ENCODE results near the gene ARHGAP24.
A peak's percentile ranks its signal among the peaks of the same experiment; 100 is the strongest.
"Not testable (repeated sequence)": the region's sequence is repeated elsewhere in the genome, so short reads cannot be mapped to it uniquely, and the experiment has no call there.

The ARHGAP24 gene

GRCh38 chr4:85815796-85816459 is 341.0 kb downstream of the ARHGAP24 start:
- DNase-seq (ENCODE audit: low spot score): no peak

GRCh38 chr4:85818700-85819099 is 343.8 kb downstream of the ARHGAP24 start:
- DNase-seq (ENCODE audit: low spot score): no peak

- DNase-seq (ENCODE audit: low spot score): not testable (repeated sequence)
Measured at GRCh38 chr4:85820101-85820500, 345.2 kb downstream of the ARHGAP24 start.

GRCh38 chr4:85821688-85822455 is 346.9 kb downstream of the ARHGAP24 start:
- no peak for DNase-seq (ENCODE audit: low spot score)

GRCh38 chr4:85823295-85823694 is 348.3 kb downstream of the ARHGAP24 start:
- DNase-seq (ENCODE audit: low spot score): no peak

GRCh38 chr4:85824166-85824945 is 349.4 kb downstream of the ARHGAP24 start:
- no peak for DNase-seq (ENCODE audit: low spot score)

GRCh38 chr4:85826060-85826678 is 351.2 kb downstream of the ARHGAP24 start:
- peak; percentile 45 for DNase-seq (ENCODE audit: low spot score)

GRCh38 chr4:85828027-85828890 is 353.3 kb downstream of the ARHGAP24 start:
- DNase-seq (ENCODE audit: low spot score): no peak

GRCh38 chr4:85829276-85830051 is 354.5 kb downstream of the ARHGAP24 start:
- no peak for DNase-seq (ENCODE audit: low spot score)

- DNase-seq (ENCODE audit: low spot score): no peak
Measured at GRCh38 chr4:85831647-85832046, 356.7 kb downstream of the ARHGAP24 start.

- DNase-seq (ENCODE audit: low spot score): no peak
Measured at GRCh38 chr4:85833302-85833701, 358.4 kb downstream of the ARHGAP24 start.

GRCh38 chr4:85834934-85835333 is 360.0 kb downstream of the ARHGAP24 start:
- no peak for DNase-seq (ENCODE audit: low spot score)

- DNase-seq (ENCODE audit: low spot score): no peak
Measured at GRCh38 chr4:85836588-85837438, 361.9 kb downstream of the ARHGAP24 start.

- DNase-seq (ENCODE audit: low spot score): no peak
Measured at GRCh38 chr4:85837439-85837733, 362.4 kb downstream of the ARHGAP24 start.

GRCh38 chr4:85839981-85840451 is 365.1 kb downstream of the ARHGAP24 start:
- not testable (repeated sequence) for DNase-seq (ENCODE audit: low spot score)

GRCh38 chr4:85842540-85842939 is 367.6 kb downstream of the ARHGAP24 start:
- peak; percentile 66 for DNase-seq (ENCODE audit: low spot score)

- DNase-seq (ENCODE audit: low spot score): not testable (repeated sequence)
Measured at GRCh38 chr4:85853740-85854139, 378.8 kb downstream of the ARHGAP24 start.

GRCh38 chr4:85854546-85854945 is 379.6 kb downstream of the ARHGAP24 start:
- no peak for DNase-seq (ENCODE audit: low spot score)

- no peak for DNase-seq (ENCODE audit: low spot score)
Measured at GRCh38 chr4:85860066-85860740, 385.3 kb downstream of the ARHGAP24 start.

Measured in NAMALWA (cell line).